ENCODE results near the gene NFIA. TPM values are rescaled to one million over a fixed set of nuclear protein-coding genes. Genes with fewer than 3 reads are reported as not detected.

The NFIA gene
- total and polyA plus RNA-seq, 2 of the 13 experiments (the other 11 are each of a cell fraction or from before 2014, with no cell fraction given): 14.7 to 28.5 TPM

- TF ChIP-seq HNRNPH1 (optimal IDR thresholded peaks at IDR 0.05; ENCODE audit: low read depth, low read length) (no peak), ATAD3A (CRISPR knock-in tag; IDR thresholded peaks at IDR 0.05) (no peak), CERS6 (CRISPR knock-in tag; IDR thresholded peaks at IDR 0.05) (no peak), BCL6 (CRISPR knock-in tag; IDR thresholded peaks at IDR 0.05) (peak; percentile 72), ZNF234 (CRISPR knock-in tag; conservative IDR thresholded peaks at IDR 0.05) (no peak), ZNF800 (CRISPR knock-in tag; IDR thresholded peaks at IDR 0.05) (no peak), ELF3 (CRISPR knock-in tag; IDR thresholded peaks at IDR 0.05) (0 out of 2 replicates have a peak, but pooled peaks have one; percentile 20), MAF1 (CRISPR knock-in tag; IDR thresholded peaks at IDR 0.05; ENCODE audit: borderline replicate concordance) (no peak), SAP130 (CRISPR knock-in tag; IDR thresholded peaks at IDR 0.05; ENCODE audit: low read depth) (peak; percentile 78), ARID4A (CRISPR knock-in tag; IDR thresholded peaks at IDR 0.05; ENCODE audit: borderline replicate concordance) (peak; percentile 57; the same call in 1 of the 2 replicates), TEAD3 (CRISPR knock-in tag; optimal IDR thresholded peaks at IDR 0.05; ENCODE audit: borderline replicate concordance) (no peak), ZBTB21 (CRISPR knock-in tag; IDR thresholded peaks at IDR 0.05) (no peak), LRRFIP1 (CRISPR knock-in tag; conservative IDR thresholded peaks at IDR 0.05) (no peak), CCAR2 (optimal IDR thresholded peaks at IDR 0.05; ENCODE audit: low read depth, low read length) (no peak), ZNF781 (CRISPR knock-in tag; IDR thresholded peaks at IDR 0.05; ENCODE audit: borderline replicate concordance, not compliant biosample characterization) (no peak), ZMYM2 (CRISPR knock-in tag; IDR thresholded peaks at IDR 0.05) (no peak), YEATS2 (CRISPR knock-in tag; IDR thresholded peaks at IDR 0.05; ENCODE audit: borderline replicate concordance) (no peak), U2AF2 (IDR thresholded peaks at IDR 0.05; ENCODE audit: low read depth, low read length) (no peak), SETDB1 (CRISPR knock-in tag; IDR thresholded peaks at IDR 0.05; ENCODE audit: borderline replicate concordance) (no peak), MZF1 (CRISPR knock-in tag; IDR thresholded peaks at IDR 0.05; ENCODE audit: borderline replicate concordance) (no peak), ZFP36 (IDR thresholded peaks at IDR 0.05; ENCODE audit: borderline replicate concordance, low read depth, low read length, partially characterized antibody) (no peak), THYN1 (CRISPR knock-in tag; IDR thresholded peaks at IDR 0.05; ENCODE audit: borderline replicate concordance, low read depth) (no peak)
These were observed 2.4 kb upstream of the NFIA start (continued) for GRCh38 chr1:61079898-61080336.
